NB4 (cell line): ENCODE measurements around the gene CD200R1.
"Not testable (repeated sequence)": the region's sequence is repeated elsewhere in the genome, so short reads cannot be mapped to it uniquely, and the experiment has no call there.

Experiments used
- DNase-seq: peaks from one replicate; pipeline ENCODE4 v3.0.0; 2010; ENCODE audit warnings: low read depth
- H3K4me3 ChIP-seq: one replicate; pipeline ENCODE4 v1.5.1; 2011; ENCODE audit warnings: mild to moderate bottlenecking, low read depth, low read length, moderate library complexity
- MYC ChIP-seq: IDR thresholded peaks from 2 replicates; pipeline ENCODE4 v1.6.1; 2011; ENCODE audit warnings: low read depth, low read length
- POLR2A ChIP-seq: IDR thresholded peaks from 2 replicates; pipeline ENCODE4 v1.6.1; 2011; ENCODE audit warnings: mild to moderate bottlenecking; ENCODE audit not compliant: insufficient read length; ENCODE audit errors: extremely low read depth
- TF ChIP-seq, protein P1 (sequence below): IDR thresholded peaks from 2 replicates; pipeline ENCODE4 v1.6.1; 2011; ENCODE audit warnings: low read depth, low read length
- TF ChIP-seq, protein P2 (sequence below): IDR thresholded peaks from one replicate; pipeline ENCODE4 v1.5.1; 2012; ENCODE audit warnings: low read depth, low read length

CD200R1 gene

DNA sequence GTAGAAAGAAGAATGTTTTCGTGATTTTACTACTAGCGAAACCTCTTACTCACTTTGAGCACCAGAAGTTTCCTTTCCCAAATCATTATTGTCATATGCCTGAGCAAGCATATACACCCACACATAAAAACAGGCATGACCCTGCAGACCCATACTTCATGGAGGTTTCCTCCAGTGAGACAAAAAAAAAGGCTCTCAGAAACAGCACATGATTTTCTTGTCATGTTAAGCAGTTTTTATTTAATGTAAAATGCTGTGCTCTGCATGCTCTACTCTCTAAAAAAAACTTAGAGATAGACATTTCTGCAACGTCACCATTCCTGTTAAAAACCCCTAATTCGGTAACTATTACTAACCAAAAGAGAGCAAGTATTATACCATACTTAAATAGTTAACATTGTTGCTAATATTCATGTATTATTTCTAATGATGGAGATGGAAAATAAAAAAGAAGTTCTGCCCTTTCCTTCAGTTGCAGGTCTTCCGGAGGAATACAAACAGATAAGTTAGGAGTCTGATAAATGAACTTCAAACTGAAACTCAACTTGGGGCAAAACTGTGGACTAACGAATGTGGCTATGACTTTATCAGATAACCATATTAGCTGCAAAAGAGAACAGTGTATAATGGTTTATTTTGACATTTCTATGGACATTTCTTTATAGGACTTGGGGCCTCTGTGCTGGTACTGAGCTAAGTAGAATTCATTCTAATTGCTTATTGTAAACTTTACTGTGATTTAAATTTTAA lies 15.9 kb downstream of the CD200R1 start:
- no peak overlapping the region for H3K4me3 ChIP-seq
- DNase-seq: no peak
- TF ChIP-seq, protein P1, sequence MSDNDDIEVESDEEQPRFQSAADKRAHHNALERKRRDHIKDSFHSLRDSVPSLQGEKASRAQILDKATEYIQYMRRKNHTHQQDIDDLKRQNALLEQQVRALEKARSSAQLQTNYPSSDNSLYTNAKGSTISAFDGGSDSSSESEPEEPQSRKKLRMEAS: no peak
- TF ChIP-seq POLR2A (no peak), MYC (no peak)

DNA sequence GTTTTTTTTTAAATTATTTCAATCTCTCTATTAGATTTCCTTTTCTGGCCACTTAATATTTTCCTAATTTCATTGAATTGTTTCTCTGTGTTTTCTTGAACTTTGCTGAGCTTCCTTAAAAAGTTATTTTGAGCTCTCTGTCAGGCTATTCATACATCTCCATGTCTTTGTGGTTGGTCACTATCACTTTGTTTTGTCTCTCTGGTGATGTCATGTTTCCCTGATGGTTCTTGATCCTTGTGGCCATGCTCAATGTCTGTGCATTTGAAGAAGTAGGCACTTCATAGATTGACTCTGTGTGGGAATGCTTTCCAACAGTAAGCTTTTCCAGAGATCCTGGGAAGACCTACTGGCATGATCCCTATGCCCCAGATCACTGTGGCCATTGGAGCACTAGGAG lies 18.6 kb downstream of the CD200R1 start:
- no peak for DNase-seq
- H3K4me3 ChIP-seq: no peak overlapping the region
- TF ChIP-seq, protein P2, sequence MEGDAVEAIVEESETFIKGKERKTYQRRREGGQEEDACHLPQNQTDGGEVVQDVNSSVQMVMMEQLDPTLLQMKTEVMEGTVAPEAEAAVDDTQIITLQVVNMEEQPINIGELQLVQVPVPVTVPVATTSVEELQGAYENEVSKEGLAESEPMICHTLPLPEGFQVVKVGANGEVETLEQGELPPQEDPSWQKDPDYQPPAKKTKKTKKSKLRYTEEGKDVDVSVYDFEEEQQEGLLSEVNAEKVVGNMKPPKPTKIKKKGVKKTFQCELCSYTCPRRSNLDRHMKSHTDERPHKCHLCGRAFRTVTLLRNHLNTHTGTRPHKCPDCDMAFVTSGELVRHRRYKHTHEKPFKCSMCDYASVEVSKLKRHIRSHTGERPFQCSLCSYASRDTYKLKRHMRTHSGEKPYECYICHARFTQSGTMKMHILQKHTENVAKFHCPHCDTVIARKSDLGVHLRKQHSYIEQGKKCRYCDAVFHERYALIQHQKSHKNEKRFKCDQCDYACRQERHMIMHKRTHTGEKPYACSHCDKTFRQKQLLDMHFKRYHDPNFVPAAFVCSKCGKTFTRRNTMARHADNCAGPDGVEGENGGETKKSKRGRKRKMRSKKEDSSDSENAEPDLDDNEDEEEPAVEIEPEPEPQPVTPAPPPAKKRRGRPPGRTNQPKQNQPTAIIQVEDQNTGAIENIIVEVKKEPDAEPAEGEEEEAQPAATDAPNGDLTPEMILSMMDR: no peak
- TF ChIP-seq MYC (no peak), POLR2A (no peak)
- TF ChIP-seq, protein P1: no peak

DNA sequence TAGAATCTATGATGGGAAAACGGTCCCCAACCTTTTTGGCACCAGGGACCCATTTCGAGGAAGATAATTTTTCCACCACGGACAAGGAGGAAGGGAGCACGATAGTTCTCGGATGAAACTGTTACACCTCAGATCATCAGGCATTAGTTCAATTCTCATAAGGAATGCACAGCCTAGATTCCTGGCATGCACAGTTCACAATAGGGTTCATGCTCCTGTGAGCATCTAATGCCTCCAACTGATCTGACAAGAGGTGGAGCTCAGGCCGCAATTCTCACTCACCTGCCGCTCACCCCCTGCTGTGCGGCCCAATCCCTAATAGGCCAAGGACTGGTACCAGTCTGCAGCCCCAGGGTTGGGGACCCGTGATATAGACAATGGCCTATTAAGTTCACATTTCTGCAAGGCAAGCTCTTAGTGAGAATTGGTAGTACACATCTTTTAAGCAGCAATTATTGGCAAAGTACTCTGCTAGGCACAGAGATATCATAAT lies 26.5 kb downstream of the CD200R1 start:
- no peak overlapping the region for H3K4me3 ChIP-seq
- no peak for TF ChIP-seq MYC
- DNase-seq: no peak

DNA sequence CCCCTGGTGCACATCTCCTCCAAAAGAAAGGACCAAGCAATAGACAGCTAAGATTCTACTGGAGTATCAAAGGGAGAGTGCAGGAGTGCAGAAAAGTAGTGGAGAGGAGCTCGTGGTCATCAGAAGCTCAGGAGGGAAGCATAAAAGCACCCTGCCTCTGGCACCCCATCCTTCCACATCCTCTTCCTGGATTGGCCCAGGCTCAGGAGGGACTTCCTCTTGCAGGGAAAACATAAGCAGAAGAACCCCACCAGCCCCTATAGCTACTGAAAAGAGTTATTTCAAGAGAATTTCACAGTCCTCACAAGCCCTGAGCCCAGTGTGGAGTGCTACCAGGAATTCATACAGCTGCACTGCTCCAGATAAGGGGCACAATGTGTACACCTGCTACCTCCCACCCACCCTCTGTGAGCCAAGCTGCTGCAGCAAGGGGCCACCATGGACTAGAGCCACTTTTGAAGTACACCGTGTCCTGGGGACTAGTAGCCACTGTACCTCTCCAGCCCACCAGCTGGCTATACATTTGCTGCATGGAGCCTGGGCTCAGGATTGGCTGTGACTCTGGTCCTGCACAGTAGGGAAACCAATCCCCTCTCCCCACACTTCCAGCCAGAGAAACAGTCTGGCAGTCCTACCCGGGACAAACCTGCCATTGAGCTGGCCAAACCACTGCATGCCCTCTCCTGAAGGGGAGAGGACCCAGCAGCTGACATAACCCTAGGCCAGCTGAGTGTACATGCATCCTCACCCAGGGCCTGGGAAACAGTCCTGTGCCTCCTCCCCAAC lies 43.0 kb downstream of the CD200R1 start:
- TF ChIP-seq, protein P2: no peak
- TF ChIP-seq MYC (no peak), POLR2A (no peak)
- TF ChIP-seq, protein P1: no peak
- peak; percentile 1 for DNase-seq
- H3K4me3 ChIP-seq: no peak overlapping the region

DNA sequence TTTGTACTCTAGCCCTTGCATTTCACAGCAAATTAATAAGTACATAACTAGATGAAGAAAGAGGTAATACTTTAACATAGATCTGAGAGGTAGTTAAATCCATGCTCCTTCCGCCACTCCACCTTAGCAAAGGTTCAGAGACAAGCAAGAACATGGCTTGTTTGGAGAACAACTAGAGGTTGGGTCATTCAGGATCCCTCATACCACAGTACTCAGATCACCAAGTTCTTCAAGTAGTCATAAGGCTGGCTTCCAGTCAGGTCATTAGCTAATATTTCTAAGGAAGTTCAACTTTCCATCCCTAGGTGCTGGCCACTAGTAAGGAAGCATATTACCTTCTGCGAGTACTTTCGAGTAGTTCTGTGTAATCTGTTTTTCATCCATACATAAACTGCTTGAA lies 44.1 kb downstream of the CD200R1 start:
- DNase-seq: no peak
- TF ChIP-seq, protein P1: no peak
- TF ChIP-seq, protein P2: no peak
- no peak for TF ChIP-seq POLR2A
- no peak for TF ChIP-seq MYC
- no peak overlapping the region for H3K4me3 ChIP-seq

DNA sequence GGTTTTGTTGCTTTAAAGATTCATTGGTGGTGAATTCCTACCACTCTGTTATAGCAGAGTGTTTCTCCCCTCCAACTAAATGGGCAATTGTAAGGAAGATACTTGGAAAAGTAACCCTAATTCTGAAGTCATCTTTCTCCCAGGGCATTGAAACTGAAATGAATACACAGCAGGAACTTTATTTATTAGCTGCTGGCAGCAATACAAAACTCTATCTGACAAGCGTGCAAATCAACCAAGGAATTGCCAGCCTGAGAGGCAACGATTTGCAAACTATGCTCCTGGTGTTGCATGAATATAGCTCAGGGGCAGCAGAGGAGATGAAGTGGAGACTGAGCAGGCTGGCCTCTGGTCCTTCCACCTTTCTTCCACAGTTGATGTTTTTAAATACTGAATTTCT lies 48.9 kb downstream of the CD200R1 start:
- DNase-seq: no peak
- no peak for TF ChIP-seq POLR2A
- no peak overlapping the region for H3K4me3 ChIP-seq

DNA sequence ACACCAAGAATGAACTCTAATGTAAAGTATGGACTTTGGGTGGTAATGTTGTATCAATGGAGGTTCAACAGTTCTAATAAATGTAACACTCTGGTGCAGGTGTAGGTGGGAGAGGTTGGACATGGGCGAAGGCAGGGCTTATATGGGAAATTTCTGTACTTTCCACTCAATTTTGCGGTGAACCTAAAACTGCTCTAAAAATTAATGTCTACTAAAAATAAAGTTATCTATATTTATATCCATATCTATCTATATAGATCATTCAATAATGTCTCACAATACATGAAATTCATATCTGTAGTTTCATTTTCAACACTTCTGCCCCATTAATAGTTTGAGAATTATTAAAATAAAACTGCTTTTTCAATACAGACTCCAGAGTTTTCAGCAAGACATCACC lies 49.3 kb downstream of the CD200R1 start:
- DNase-seq: no peak
- TF ChIP-seq MYC (no peak), POLR2A (no peak)
- TF ChIP-seq, protein P2: no peak
- TF ChIP-seq, protein P1: no peak
- H3K4me3 ChIP-seq: no peak overlapping the region

DNA sequence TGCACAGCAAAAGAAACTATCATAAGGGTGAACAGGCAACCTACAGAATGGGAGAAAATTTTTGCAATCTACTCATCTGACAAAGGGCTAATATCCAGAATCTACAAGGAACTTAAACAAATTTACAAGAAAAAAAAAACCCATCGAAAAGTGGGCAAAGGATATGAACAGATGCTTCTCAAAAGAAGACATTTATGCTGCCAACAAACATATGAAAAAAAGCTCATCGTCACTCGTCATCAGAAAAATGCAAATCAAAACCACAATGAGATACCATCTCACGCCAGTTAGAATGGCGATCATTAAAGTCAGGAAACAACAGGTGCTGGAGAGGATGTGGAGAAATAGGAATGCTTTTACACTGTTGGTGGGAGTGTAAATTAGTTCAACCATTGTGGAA lies 55.4 kb downstream of the CD200R1 start:
- not testable (repeated sequence) for H3K4me3 ChIP-seq, DNase-seq
